Measurements from ENCODE around the gene SHC2.

The SHC2 gene, protein sequence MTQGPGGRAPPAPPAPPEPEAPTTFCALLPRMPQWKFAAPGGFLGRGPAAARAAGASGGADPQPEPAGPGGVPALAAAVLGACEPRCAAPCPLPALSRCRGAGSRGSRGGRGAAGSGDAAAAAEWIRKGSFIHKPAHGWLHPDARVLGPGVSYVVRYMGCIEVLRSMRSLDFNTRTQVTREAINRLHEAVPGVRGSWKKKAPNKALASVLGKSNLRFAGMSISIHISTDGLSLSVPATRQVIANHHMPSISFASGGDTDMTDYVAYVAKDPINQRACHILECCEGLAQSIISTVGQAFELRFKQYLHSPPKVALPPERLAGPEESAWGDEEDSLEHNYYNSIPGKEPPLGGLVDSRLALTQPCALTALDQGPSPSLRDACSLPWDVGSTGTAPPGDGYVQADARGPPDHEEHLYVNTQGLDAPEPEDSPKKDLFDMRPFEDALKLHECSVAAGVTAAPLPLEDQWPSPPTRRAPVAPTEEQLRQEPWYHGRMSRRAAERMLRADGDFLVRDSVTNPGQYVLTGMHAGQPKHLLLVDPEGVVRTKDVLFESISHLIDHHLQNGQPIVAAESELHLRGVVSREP

DNA sequence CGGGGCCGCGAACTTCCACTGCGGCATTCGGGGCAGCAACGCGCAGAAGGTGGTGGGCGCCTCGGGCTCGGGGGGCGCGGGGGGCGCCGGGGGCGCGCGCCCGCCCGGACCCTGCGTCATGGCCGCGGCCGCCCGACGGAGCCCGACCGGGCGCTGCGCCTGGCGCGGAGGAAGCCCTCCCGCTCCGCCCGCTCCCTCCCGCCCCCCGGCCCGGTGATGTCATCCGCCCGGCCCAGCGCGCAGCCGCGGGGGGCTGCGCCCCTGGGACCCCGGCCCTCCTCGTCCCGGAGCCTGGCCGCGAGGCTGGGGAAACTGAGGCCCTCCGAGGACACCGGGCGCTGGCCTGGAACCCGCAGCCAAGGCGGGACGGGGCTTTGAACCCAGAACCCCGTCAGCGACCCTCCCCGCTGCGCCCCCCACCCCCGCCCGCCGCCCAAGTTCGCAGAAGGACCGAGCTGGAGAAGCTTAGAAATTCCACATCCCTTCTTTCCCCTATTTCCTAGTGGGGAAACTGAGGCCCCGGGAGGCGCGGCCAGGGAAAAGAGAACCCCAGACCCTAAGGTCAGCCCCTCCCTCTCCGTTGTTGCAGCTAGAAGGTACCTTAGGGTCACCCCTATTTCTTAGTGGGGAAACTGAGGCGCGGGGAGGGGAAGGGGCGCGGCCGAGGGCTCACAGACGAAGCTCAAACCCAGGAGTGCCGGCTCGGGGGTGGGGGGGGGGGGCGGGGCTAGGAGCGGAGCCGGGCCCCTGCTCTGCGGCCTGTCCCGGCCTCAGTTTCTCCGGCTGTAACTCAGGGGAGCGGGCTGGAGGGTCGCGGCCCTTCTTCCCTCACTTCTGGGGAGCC is at the start of gene SHC2:
Gene SHC2 (minus strand): TSS at position 157 of the 844 bp plus-strand sequence. CDS start 37 bp downstream, at position 120.
- DNase-seq (ENCODE audit: low read depth), result no peak

DNA sequence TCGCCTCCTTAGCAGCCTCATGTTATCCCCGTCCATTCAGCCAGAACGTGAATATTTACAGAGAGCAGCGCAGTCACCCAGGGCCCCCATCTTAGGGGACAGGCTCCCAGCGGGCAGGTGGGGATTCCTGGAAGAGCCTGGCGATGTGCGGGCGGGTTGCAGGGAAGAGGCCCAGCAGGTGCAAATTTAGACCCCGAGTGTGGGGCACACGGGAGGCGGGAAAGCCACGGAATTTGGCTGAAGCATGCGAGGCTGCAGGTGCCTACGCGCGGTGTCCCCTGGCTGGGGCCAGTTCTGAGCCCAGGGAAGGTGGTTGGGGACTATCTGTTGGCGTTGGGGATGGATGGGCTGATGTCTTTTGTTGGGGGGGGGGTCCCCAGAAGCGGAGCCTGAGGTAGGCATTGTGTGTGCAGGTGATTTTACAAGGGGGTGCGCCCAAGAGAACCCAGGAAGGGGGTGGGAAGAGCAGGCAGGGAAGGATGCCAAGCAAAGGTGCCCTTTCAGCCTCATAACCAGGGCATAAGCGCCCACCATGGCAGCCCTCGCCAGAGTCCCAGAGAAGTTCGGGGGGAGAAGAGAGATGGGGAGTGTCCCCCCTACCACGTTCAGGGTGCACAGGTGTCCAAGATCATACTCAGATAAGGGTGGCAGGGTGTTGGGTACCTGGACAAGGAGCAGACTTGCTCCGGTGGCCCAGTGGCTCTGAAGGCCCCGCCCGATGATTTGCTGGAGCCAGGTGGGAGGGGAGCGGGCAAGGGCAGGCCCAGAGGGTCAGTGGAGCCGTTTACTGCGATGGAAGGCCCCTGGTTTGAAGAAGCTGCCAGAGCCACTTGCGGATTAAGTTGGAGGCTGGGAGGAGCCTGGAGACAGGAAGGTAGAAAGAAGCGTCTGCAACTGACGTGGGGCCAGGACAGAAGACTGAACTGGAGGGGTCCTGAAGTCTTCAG is 47.6 kb upstream of the SHC2 start:
- DNase-seq (ENCODE audit: low read depth), result no peak

DNA sequence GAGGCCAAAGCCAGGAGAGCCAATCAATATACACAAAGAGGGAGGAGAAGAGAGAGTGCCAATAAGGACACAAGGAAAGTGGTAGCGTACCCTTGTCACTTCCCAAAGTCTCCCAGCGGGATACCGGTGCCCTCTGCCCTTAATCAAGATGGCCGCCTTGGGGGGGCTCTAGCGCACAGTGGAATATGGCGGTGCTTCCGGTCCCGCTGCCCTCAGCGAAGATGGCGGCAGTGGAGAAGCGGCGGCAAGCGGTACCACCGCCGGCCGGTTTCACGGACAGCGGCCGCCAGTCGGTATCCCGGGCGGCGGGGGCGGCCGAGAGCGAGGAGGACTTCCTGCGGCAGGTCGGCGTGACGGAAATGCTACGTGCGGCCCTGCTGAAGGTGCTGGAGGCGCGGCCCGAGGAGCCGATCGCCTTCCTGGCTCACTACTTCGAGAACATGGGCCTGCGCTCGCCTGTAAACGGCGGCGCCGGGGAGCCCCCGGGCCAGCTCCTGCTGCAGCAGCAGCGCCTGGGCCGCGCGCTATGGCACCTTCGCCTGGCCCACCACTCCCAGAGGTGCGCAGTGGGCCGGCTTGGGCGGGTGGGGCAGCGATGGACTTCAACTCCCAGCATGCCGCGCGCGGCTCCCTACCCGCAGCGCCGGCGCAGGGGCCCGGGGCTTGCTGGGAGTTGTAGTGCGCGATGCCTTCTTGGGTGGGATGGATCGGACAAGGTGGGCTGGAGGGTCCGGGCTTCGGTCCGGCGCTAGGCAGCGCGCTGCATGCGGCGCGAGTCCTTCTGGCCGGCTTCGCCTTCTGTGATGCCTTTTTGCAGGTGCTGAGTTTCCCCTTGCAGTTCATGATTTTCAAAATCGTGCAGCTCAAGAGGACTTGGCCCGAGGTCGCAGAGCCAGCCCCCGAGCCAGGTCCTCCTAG is 46.7 kb upstream of the SHC2 start, which contains the start of gene TPGS1:
Gene TPGS1 (plus strand): TSS at position 212 of the 918 bp plus-strand sequence. CDS start 10 bp downstream, at position 222.
- DNase-seq (ENCODE audit: low read depth), result peak; percentile 64

DNA sequence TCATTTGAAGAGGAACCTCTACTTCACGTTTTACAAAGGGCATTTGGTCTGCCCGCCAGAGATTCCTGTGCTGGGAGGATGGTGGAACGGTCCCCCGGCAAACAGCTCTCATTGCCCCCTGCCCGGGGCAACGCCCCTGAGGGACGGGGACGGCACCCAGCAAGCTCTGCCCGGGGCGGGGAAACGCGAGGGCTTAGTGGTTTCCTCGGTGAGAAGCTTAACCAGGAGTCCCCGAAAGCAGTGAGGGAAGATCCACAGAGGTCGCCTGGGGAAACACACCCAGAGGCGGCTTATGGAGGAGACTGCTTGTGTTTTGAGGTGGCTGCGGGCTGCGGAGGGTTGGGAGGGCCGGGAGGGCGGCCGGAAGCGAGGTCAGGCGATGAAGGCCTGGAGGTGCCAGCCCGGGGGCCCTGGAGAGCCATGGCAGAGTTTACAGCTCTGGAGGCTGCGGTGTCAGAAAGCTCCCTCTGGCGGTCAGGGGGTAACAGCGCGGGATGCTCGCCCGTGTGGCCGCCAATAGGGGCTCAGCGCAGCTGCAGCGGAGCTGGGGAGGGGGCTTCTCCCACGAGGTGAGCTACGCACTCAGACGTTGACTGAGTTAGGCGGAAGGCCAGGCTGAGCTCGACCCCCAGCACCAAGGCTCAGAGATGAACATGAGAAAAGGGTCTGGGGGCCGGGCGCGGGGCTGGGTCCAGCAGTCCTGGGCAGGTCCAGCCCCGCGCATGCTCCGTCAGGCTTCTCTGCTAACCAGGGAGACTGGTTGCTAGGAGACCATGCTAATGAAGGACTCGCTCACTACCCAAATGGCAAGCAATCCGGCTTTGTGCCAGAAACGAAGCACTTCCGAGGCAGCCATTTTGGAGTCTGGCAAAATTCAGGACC is 45.8 kb upstream of the SHC2 start:
- peak; percentile 89 for DNase-seq (ENCODE audit: low read depth)

DNA sequence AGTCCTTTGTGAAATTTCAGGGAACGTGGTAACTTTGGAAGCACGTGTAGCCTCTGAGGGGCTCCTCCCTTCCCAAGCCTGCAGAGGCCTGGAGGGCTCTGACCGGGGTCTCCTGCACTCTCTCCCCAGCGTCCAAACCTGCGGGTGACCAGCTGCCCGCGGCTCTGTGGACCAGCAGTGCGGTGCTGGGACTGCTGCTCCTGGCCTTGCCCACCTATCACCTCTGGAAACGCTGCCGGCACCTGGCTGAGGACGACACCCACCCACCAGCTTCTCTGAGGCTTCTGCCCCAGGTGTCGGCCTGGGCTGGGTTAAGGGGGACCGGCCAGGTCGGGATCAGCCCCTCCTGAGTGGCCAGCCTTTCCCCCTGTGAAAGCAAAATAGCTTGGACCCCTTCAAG is 43.8 kb upstream of the SHC2 start:
- DNase-seq (ENCODE audit: low read depth), result no peak

DNA sequence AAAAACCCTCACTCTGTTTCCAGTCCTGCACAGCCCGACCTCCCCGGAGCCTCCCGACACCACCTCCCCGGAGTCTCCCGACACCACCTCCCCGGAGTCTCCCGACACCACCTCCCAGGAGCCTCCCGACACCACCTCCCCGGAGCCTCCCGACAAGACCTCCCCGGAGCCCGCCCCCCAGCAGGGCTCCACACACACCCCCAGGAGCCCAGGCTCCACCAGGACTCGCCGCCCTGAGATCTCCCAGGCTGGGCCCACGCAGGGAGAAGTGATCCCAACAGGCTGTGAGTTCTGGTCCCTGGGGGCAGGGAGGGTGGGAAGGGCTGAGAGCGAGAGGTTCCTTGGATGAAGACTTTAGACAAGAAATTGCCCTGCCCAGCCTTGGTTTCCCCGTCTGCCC is 40.8 kb upstream of the SHC2 start:
- no peak for DNase-seq (ENCODE audit: low read depth)

DNA sequence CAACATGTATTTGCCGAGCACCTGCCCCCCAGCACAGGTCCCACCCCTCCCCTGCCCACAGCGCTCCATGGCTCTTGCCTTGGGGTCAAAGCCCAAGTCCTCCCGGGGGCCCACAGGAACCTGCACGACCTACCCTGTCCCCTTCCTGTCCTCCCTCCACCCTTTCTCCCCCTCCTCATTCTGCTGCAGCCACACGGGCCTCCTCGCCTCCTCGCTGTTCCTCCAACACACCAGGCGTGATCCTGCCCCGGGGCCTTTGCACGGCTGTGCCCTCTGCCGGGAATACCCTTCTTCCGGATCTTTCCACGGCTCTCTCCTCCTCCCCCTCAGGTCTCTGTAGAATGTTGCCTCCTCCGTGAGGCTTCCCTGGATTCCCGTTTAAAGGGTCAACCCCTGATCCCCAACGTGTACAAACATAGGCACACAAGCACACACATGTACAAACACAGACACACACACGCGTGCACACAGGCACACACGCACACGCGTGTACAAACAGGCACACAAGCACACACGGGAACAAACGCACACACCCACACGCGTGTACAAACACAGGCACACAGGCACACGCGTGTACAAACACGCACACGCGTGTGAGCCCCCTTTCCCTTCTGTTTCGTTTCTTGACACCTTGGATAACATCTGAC is 38.3 kb upstream of the SHC2 start:
- DNase-seq (ENCODE audit: low read depth), result no peak

DNA sequence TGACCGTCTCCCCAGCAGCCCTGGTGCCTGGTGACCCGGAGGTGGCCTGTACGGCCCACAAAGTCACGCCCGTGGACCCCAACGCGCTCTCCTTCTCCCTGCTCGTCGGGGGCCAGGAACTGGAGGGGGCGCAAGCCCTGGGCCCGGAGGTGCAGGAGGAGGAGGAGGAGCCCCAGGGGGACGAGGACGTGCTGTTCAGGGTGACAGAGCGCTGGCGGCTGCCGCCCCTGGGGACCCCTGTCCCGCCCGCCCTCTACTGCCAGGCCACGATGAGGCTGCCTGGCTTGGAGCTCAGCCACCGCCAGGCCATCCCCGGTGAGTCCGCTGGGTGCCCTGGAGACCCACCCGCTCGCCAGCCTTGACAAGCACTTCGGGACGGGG is 37.7 kb upstream of the SHC2 start:
- no peak for DNase-seq (ENCODE audit: low read depth)

DNA sequence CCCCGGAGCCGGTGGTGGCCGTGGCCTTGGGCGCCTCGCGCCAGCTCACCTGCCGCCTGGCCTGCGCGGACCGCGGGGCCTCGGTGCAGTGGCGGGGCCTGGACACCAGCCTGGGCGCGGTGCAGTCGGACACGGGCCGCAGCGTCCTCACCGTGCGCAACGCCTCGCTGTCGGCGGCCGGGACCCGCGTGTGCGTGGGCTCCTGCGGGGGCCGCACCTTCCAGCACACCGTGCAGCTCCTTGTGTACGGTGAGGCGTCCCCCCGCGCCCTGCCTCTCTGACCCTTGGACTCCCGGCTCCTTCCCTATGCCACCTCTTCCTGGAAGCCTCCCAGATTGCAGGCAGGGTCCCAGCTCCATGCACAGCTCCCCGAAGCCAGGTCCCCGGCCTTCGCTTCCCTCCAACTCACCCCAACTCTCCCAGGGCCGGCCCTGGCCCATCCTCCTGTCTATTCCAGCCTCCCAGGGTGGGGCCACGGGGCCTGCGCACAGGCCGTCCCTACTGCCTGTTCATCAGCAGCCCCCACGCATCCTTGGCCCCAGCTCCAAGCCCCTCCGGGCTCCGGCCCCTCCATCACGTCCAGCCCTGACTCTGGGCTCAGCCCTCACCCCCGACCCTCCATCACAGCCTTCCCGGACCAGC is 37.2 kb upstream of the SHC2 start:
- DNase-seq (ENCODE audit: low read depth), result no peak

DNA sequence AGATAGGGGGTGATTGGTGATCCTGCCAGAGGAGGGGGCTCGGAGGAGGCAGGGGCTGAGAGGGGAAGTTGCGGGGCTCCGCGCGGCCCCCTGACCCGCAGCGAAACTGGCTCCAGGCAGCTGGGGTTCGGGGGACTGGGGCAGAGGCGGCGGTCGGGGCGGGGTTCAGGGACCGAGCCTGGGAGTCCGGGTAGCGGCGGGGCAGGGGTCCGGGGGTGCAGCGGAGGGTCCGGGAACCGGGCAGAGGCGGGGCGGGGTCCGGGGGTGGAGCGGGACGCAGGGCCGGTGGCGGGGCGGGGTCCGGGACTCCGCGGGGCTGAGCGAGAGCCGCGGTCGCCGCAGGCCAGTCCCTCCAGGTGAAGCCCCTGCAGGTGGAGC is 36.6 kb upstream of the SHC2 start:
- no peak for DNase-seq (ENCODE audit: low read depth)

DNA sequence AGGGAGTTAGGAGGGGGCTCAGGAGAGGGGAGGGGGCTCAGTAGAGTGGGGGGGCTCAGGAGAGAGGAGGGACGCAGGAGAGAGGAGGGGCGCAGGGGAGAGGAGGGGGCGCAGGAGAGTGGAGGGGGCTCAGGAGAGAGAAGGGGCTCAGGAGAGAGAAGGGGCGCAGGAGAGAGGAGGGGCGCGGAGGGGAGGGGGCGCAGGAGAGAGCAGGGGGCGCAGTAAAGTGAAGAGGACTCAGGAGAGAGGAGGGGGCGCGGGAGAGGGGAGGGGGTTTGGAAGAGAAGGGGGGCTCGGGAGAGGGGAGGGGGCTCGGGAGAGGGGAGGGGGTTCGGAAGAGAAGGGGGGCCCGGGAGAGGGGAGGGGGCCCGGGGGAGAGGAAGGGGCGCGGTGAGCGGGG is 36.2 kb upstream of the SHC2 start:
- no peak for DNase-seq (ENCODE audit: low read depth)

DNA sequence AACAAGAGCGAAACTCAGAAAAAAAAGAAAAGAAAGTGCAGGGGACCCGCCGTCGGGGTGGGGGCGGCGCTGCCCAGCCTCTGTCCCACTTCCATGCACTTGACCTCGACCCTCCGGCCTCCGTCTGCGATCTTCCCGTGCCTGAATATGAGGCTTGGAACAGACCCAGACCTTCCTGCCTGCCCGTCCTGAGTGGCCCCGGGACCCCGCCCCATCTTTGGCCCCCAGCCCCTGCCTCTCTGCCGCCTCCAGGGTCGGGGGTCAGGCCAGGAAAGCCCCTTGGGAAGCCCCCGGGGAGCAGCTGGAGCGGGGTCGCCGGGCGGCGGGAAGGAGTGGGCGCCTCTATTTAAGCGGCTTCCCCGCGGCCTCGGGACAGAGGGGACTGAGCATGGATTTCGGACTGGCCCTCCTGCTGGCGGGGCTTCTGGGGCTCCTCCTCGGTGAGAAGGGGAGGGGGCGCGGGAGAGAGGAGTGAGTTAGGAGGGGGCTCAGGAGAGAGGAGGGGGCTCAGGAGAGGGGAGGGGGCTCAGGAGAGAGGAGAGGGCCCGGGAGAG is 35.4 kb upstream of the SHC2 start, which contains the start of gene MADCAM1:
Gene MADCAM1 (plus strand): TSS at position 375 of the 554 bp plus-strand sequence. CDS start 14 bp downstream, at position 389.
- no peak for DNase-seq (ENCODE audit: low read depth)

DNA sequence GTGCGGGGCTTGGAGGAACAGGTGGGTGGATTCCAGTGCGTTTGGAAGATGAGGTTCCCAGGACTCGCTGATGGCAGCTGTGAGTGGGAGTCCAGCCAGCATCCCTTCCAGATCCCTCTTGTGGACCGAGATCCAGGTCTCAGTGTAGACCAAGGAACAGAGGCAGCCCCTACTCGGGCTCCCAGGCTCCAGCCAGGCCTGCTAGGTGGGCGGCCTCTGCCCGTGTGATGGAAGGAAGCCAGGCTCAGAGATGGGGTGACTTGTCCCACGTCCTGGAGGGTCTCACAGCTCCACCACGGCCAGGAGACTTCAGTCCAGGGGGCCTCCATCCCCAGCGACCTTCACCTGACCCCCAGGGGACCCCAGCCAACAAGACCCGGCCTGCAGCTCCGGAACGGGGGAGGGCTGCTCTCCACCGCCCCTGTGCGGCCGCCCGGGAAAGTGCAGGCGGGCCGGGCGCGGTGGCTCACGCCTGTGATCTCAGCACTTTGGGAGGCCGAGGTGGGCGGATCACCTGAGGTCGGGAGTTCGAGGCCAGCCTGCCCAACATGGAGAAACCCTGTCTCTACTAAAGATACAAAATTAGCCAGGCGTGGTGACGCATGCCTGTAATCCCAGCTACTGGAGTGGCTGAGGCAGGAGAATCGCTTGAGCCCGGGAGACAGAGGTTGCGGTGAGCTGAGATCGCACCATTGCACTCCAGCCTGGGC is 34.7 kb upstream of the SHC2 start:
- DNase-seq (ENCODE audit: low read depth), result no peak

DNA sequence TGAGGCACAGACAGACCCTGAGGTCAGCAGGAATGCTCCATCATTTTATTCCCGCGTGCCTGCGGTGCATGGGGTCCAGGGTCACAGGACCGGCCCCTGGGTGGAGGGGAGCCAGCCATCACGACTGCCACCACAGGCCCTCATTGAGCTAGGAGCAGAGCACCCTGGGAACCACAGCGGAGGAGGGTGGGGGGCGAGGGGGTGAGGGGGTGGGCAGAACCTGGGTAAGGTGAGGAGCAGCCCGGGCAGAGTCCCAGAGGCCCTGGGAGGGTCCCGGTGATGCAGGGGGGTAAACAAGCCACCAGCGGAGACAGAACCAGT is 34.2 kb upstream of the SHC2 start:
- DNase-seq (ENCODE audit: low read depth), result no peak

DNA sequence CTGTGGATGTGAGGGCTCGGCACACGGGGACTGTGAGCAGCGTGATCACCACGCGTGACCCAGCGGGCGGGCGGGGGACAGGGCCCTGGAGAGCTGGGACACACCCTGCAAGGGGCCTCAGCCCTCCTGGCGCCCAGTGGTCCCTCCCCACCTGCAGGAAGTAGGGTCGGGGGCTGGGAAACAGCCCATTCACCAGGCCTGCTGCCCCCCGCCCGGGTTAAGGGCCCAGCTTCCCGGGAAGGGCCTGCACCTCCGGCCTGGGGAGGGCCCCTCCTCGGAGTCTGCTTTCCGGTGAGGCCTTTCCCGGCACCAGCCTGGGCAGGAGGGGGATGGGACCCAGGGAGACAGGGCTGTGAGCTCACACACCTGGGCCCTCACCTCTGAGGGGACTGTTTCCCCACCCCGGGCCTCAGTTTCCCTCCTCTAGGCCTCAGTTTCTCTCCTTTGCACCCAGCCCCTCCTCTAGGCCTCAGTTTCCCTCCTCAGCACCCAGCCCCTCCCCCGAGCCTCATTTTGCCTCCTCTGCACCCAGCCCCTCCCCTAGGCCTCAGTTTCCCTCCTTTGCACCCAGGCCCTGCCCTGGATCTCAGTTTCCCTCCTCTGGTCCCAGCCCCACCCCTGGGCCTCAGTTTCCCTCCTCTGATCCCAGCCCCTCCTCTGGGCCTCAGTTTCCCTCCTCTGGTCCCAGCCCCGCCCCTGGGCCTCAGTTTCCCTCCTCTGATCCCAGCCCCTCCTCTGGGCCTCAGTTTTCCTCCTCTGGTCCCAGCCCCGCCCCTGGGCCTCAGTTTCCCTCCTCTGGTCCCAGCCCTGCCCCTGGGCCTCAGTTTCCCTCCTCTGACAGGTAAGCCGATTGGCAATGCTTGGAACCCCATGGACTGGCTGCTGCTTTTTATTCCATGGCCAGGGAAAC is 33.6 kb upstream of the SHC2 start:
- DNase-seq (ENCODE audit: low read depth), result no peak

DNA sequence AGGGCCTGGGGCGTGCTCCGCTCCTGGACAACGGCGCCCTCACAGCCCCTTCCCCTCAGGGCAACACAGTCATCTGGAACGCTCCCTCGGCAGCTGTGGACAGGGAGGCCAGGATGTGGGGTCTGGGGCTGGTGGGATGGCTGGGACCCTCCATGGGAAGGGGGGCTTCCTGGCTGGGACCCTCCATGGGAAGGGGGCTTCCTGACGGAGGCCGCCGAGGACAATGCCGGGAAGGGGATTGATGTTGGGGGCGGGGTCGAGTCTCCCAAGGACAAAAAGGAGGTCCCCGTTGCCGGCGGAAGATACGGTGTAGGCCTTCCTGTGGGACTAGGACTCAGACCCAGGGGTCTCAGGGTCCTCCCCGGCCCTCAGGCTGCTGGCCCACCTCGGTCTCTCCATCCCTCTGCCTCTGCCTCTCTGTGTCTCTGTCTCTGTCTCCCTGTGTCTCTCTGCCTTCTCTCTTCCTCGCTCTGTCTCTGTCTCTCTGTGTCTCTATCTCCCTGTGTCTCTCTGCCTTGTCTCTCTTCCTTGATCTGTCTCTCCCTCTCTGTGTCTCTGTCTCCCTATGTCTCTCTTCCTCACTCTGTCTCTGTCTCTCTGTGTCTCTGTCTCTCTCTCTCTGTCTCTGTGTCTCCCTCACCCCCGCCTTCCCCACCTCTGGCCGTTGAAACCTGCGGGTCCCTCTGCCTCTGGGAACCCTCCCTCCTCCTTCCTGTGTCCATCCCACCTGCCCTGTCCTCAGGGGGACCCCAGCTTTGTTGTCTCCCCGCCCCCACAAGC is 32.7 kb upstream of the SHC2 start:
- no peak for DNase-seq (ENCODE audit: low read depth)
